T-cell (primary cell): ENCODE data around the gene ASTL. TPM values are rescaled to one million over a fixed set of nuclear protein-coding genes. Genes with fewer than 3 reads are reported as not detected.

Experiments used
- ATAC-seq, 4 experiments: fragments of 200-7000 bp in 3 of 4; fragments of 150-1000 bp in 1 of 4; cut with Tn5 transposase; replicated peaks in 1 of 4; 1 replicate in 3 of 4; 2 replicates in 1 of 4; pipeline ENCODE4 v1.10.0; 2021; ENCODE audit warnings: moderate library complexity in 3 of 4, mild to moderate bottlenecking in 2 of 4, moderate number of reproducible peaks in 1 of 4
- CTCF ChIA-PET, 2 donors: fragments of 300-600 bp; sonication (Branson Sonifier 250); formaldehyde crosslinking; loops; one replicate each; lab custom pipeline; 2022; ENCODE audit warnings: antibody characterized with exemption in 2 of 2; lab: Charles Lee
- POLR2A ChIA-PET, 2 donors: fragments of 300-600 bp; sonication (Branson Sonifier 250); formaldehyde crosslinking; loops; one replicate each; lab custom pipeline; 2022; ENCODE audit warnings: antibody characterized with exemption in 2 of 2; lab: Charles Lee
- DNase-seq, 35 experiments: peaks; one replicate each; pipeline versions ENCODE4 v3.0.0 to v3.0.0-alpha.2; 2013 to 2023
- H3K27ac ChIP-seq: one replicate; pipeline ENCODE4 v1.5.1; 2013; ENCODE audit warnings: low read length
- H3K27me3 ChIP-seq, 2 experiments: replicated peaks in 1 of 2; 1 replicate in 1 of 2; 2 replicates in 1 of 2; pipeline versions ENCODE4 v1.6.1 to v1.7.0; 2013; ENCODE audit warnings: low read length in 1 of 2, mixed read lengths in 1 of 2; ENCODE audit not compliant: control insufficient read depth in 2 of 2, insufficient read depth in 2 of 2; ENCODE audit errors: extremely low read depth in 1 of 2
- H3K36me3 ChIP-seq, 2 donors: 1 replicate in 1 of 2; 2 replicates in 1 of 2; pipeline versions ENCODE4 v1.6.1 to v1.7.0; 2013; ENCODE audit warnings: low read length in 1 of 2; ENCODE audit not compliant: control insufficient read depth in 2 of 2, insufficient read depth in 1 of 2; ENCODE audit errors: extremely low read depth in 1 of 2
- H3K4me1 ChIP-seq, 2 experiments: 1 replicate in 1 of 2; 2 replicates in 1 of 2; pipeline versions ENCODE4 v1.6.1 to v1.7.0; 2013; ENCODE audit warnings: low read length in 2 of 2, mixed read lengths in 1 of 2; ENCODE audit not compliant: insufficient read depth in 2 of 2, control insufficient read depth in 1 of 2; ENCODE audit errors: extremely low read depth in 1 of 2
- H3K4me3 ChIP-seq, 2 donors: 1 replicate in 1 of 2; 2 replicates in 1 of 2; pipeline versions ENCODE4 v1.5.1 to v1.7.0; 2013; ENCODE audit warnings: mild to moderate bottlenecking in 2 of 2, low read length in 1 of 2, moderate library complexity in 1 of 2; ENCODE audit not compliant: control insufficient read depth in 1 of 2; ENCODE audit errors: extremely low read depth in 1 of 2
- H3K9me3 ChIP-seq: 2 replicates; pipeline ENCODE4 v1.7.0; 2013
- H3K27ac Mint-ChIP-seq, 2 donors: one replicate each; pipeline ENCODE4 v1.8.0; 2020 to 2021; ENCODE audit warnings: mild to moderate bottlenecking in 2 of 2, mixed read lengths in 2 of 2
- H3K27me3 Mint-ChIP-seq, 2 donors: one replicate each; pipeline ENCODE4 v1.8.0; 2021 to 2022; ENCODE audit warnings: mixed read lengths in 2 of 2
- H3K36me3 Mint-ChIP-seq: one replicate; pipeline ENCODE4 v1.8.0; 2021; ENCODE audit warnings: mixed read lengths
- H3K4me1 Mint-ChIP-seq, 3 donors: one replicate each; pipeline ENCODE4 v1.8.0; 2020 to 2022; ENCODE audit warnings: mixed read lengths in 3 of 3, mild to moderate bottlenecking in 1 of 3
- H3K4me3 Mint-ChIP-seq, 3 donors: one replicate each; pipeline ENCODE4 v1.8.0; 2020 to 2022; ENCODE audit warnings: mild to moderate bottlenecking in 3 of 3, mixed read lengths in 3 of 3, moderate library complexity in 3 of 3
- H3K9me3 Mint-ChIP-seq, 3 donors: one replicate each; pipeline ENCODE4 v1.8.0; 2020 to 2022; ENCODE audit warnings: mixed read lengths in 3 of 3
- WGBS: methylation state at CpG from one replicate; pipeline ENCODE4 v1.1.5; 2013; ENCODE audit warnings: missing lambda C conversion rate; ENCODE audit not compliant: insufficient coverage; 5-methylcytosine and 5-hydroxymethylcytosine counted together
- total RNA-seq, 35 experiments: library from RNA in 6 of 35; stranded (reverse) in 6 of 35; fragments of 120-200 nt in 1 of 35; gene quantifications; one replicate each; pipeline versions ENCODE4 v1.2.1 to v1.2.4 and lab custom pipeline; 2013 to 2026

The ASTL gene
- total RNA-seq, 5 donors from 2014 or later (not counting 1 experiment from before 2014, with no cell fraction given), result 1.2 to 10.4 (median 1.4) TPM

- peak overlapping the region; percentile 59 to 74 (median 73) for H3K4me3 Mint-ChIP-seq
- H3K36me3 ChIP-seq, result no peaks in the 10 kb centered on the region
- WGBS, result 23% methylated on average over 13 of the region's 19 CpGs
- peak overlapping the region; percentile 69 for H3K27ac ChIP-seq
- peak in 34 of 35 experiments; percentile 48 to 85 (median 68) for DNase-seq
- peak; percentile 77 to 93 (median 90) for ATAC-seq
- no peaks in the 10 kb centered on the region for H3K9me3 ChIP-seq
- peaks cover 34 to 89% of the 10 kb centered on the region in 2 experiments for H3K4me1 ChIP-seq
- POLR2A ChIA-PET, result interaction anchor here in 1 of 2 donors (0.6 kb wide), 1 partner anchor 17 kb away, joined by 3 read pairs; no protein-coding TSS in a partner anchor
- CTCF ChIA-PET, result interaction anchor here in 1 of 2 donors (1.0 to 1.4 kb wide), 3 partner anchors 15 to 19 kb away, joined by 3 to 5 read pairs (median 3); no protein-coding TSS in a partner anchor
- no peaks in the 10 kb centered on the region for H3K27me3 Mint-ChIP-seq
- H3K36me3 Mint-ChIP-seq, result no peaks in the 10 kb centered on the region
- peak overlapping the region; percentile 88 to 89 for H3K27ac Mint-ChIP-seq
- no peaks in the 10 kb centered on the region for H3K27me3 ChIP-seq
- peak overlapping the region in 1 of 2 donors; percentile 18 for H3K4me3 ChIP-seq
- H3K9me3 Mint-ChIP-seq, result peaks cover 0 to 4% (median 2%) of the 10 kb centered on the region in 3 donors
- H3K4me1 Mint-ChIP-seq, result peaks cover 69 to 78% (median 73%) of the 10 kb centered on the region in 3 donors
These were observed 19.6 kb upstream of the ASTL start for GRCh38 chr2:96157649-96158553.

DNA sequence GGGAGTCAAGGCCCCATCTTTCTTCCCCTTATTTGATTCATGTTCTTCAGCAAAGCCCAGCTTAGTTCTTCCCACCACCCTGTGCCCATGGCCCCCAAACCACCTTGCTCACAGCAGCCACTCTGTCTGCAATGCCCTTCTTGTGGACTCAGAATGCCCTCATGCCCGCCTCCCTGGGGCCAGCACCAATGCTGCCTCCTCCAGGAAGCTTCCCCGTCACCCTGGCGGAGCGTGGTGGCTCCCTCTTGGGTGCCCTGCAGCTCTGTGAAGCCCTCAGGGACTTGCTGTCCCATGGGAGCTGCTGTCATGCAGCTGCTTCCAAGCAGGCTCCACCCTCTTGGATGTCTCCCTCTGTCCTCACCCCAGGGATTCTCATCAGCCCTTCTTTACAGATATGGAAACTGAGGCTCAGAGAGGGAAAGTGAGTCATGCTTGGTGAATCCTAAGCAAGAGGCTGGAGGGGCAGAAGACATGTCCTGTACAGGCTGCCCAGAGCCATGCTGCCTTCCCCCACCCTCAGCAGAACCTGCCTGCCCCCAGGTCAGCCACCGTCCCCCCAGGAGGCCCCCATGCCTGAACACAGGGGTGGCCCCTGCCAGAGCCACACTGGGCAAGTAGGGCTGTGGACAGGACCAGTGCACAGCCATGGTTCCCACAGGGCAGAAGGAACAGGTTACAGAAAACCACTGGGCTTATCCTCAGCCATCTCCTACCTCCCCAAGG lies 18.8 kb upstream of the ASTL start:
- 98% methylated on average over 4 of the region's 5 CpGs for WGBS
- peak overlapping the region in 2 of 3 donors; percentile 73 to 74 for H3K4me3 Mint-ChIP-seq
- CTCF ChIA-PET, result no interaction called here

DNA sequence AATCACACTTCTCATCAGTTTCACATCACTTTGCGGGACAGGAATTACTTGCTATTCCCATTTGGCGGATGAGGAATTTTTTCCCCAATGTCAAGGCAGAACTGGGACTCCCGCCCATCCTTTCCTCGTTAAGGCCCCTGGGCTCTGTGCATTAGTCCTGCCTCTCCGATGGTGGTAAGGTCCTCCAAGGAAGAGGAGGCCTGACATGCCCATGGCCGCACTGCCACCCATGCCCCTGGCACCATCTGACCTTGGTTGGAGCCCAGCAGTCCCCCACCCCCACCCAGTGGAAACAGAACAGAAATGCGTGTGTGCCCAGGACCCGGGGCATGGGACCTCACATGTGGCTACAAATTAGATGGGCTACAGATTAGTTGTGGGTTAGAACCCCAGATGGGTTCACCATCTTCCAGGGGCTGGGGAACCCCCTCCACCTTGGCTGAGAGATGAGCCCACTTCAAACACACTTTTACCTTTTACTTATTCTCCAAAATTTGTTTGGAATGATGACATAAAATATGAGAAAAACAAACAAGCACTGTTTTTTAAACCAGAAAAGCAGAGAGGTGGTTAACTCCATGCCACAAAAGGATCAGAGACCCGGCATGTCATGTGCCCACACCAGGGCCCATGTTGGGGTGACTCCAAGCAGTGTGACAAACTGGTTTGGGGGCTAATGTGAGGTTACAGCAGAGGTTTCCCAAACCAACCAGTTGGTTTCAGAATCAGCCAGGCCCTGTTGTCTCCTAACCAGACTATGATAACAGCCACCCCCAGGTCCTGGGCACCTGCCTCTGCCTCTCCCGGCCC lies 17.9 kb upstream of the ASTL start:
- peak in 10 of 35 experiments; percentile 37 to 73 (median 42) for DNase-seq

More for the DNA sequence above, 18.8 kb upstream of the ASTL start:
- ATAC-seq, result no peak
- Mint-ChIP-seq H3K27me3 (no peaks in the 10 kb centered on the region), H3K36me3 (no peaks in the 10 kb centered on the region), H3K4me1 (peaks cover 69 to 76% (median 72%) of the 10 kb centered on the region in 3 donors), H3K27ac (peak overlapping the region; percentile 88 to 89), H3K9me3 (peaks cover 0 to 4% (median 2%) of the 10 kb centered on the region in 3 donors)
- H3K9me3 ChIP-seq, result no peaks in the 10 kb centered on the region
- H3K36me3 ChIP-seq, result no peaks in the 10 kb centered on the region
- no peak overlapping the region for H3K4me3 ChIP-seq
- peaks cover 38 to 89% of the 10 kb centered on the region in 2 experiments for H3K4me1 ChIP-seq
- H3K27me3 ChIP-seq, result no peaks in the 10 kb centered on the region
- H3K27ac ChIP-seq, result peak overlapping the region; percentile 69
- POLR2A ChIA-PET, result interaction anchor here in 1 of 2 donors (0.6 kb wide), 1 partner anchor 17 kb away, joined by 3 read pairs; no protein-coding TSS in a partner anchor
- DNase-seq, result no peak

DNA sequence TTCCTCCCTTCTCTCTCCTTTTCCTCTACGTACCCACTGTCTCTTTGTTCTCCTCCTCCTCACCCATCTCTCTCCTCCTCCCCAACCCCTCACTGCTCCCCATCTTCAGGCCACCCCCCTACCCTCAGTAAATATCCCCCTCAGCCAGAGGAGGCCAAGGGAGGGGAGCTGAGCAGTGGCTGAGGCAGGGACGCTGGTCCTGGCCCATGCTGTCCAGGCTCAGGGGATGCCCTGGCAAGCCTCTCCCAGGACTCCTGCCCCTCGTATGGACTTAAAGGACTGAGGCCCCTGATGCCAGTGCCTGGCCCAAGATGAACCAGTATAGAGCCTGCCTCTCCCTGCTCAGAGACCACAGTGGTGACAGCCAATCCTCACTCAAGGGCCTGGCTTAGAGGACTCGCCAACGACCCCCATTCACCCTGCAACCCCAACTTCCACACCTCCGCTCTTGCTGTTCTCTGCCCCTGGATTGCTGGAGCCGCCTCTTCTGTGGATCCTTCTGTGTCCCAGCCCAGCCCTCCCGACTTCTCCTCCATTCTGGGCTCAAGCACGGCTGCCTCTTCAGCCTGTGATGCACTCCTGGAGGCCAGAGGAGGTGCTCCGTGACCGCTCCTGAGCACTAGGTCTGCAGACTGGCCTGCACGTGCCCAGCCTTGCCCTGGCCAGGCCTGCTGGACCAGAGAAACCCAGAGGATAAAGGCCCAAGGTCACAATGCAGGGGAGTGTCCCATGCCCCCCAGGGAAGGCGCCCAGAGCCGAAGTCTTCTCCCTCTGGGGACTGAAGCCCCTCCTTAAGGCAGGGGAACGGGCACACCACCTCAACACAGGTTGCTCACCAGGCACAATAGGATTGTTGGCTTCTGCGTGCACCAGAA lies 16.4 kb upstream of the ASTL start:
- H3K4me1 ChIP-seq, result peaks cover 43 to 88% of the 10 kb centered on the region in 2 experiments
- no peaks in the 10 kb centered on the region for H3K9me3 Mint-ChIP-seq
- no peaks in the 10 kb centered on the region for H3K36me3 ChIP-seq
- H3K4me1 Mint-ChIP-seq, result peaks cover 75 to 80% (median 79%) of the 10 kb centered on the region in 3 donors
- DNase-seq (peak in 2 of 35 experiments; percentile 5 to 11), ATAC-seq (no peak)
- H3K4me3 ChIP-seq, result no peak overlapping the region
- H3K27ac ChIP-seq, result no peak overlapping the region
- CTCF ChIA-PET, result interaction anchor here in 1 of 2 donors (1.6 kb wide), 1 partner anchor 20 kb away, joined by 6 read pairs; no protein-coding TSS in a partner anchor
- no peaks in the 10 kb centered on the region for H3K27me3 Mint-ChIP-seq
- POLR2A ChIA-PET, result no interaction called here
- no peak overlapping the region for H3K27ac Mint-ChIP-seq
- no peaks in the 10 kb centered on the region for H3K27me3 ChIP-seq
- no peak overlapping the region for H3K4me3 Mint-ChIP-seq
- WGBS, result 94% methylated on average over 15 of the region's 16 CpGs
- H3K36me3 Mint-ChIP-seq, result no peaks in the 10 kb centered on the region
- no peaks in the 10 kb centered on the region for H3K9me3 ChIP-seq

More for the DNA sequence above, 17.9 kb upstream of the ASTL start:
- Histone ChIP-seq H3K27me3 (no peaks in the 10 kb centered on the region), H3K9me3 (no peaks in the 10 kb centered on the region), H3K4me3 (no peak overlapping the region), H3K36me3 (no peaks in the 10 kb centered on the region), H3K27ac (peak overlapping the region; percentile 44), H3K4me1 (peaks cover 39 to 88% of the 10 kb centered on the region in 2 experiments)
- Mint-ChIP-seq H3K27ac (peak overlapping the region; percentile 77 to 89), H3K36me3 (no peaks in the 10 kb centered on the region), H3K4me1 (peaks cover 71 to 77% (median 75%) of the 10 kb centered on the region in 3 donors), H3K27me3 (no peaks in the 10 kb centered on the region), H3K9me3 (peaks cover 0 to 4% (median 2%) of the 10 kb centered on the region in 3 donors), H3K4me3 (peak overlapping the region in 1 of 3 donors; percentile 73)
- ChIA-PET POLR2A (no interaction called here), CTCF (no interaction called here)
- 82% methylated on average over 5 of the region's 10 CpGs for WGBS
- ATAC-seq, result peak in 2 of 4 experiments; percentile 7 to 55

- Histone ChIP-seq H3K27me3 (no peaks in the 10 kb centered on the region), H3K36me3 (no peaks in the 10 kb centered on the region), H3K9me3 (no peaks in the 10 kb centered on the region), H3K27ac (no peak overlapping the region), H3K4me3 (no peak overlapping the region), H3K4me1 (peaks cover 38 to 85% of the 10 kb centered on the region in 2 experiments)
- Mint-ChIP-seq H3K4me3 (no peak overlapping the region), H3K36me3 (no peaks in the 10 kb centered on the region), H3K9me3 (no peaks in the 10 kb centered on the region), H3K27me3 (no peaks in the 10 kb centered on the region), H3K4me1 (peaks cover 72 to 78% (median 74%) of the 10 kb centered on the region in 3 donors), H3K27ac (no peak overlapping the region)
- DNase-seq, result peak in 2 of 35 experiments; percentile 10 to 23
- ATAC-seq, result no peak
- ChIA-PET CTCF (interaction anchor here in 1 of 2 donors (1.6 kb wide), 1 partner anchor 20 kb away, joined by 6 read pairs; no protein-coding TSS in a partner anchor), POLR2A (no interaction called here)
- WGBS, result 93% methylated on average over 5 of the region's 7 CpGs
These were observed 15.7 kb upstream of the ASTL start for GRCh38 chr2:96153991-96154431.
